Fibroblast of skin of abdomen (primary cell): ENCODE measurements around the gene PSMB8.

ENCODE experiments used
- DNase-seq: peaks from one replicate; pipeline ENCODE4 v3.0.0-alpha.2; 2013

The PSMB8 gene

GRCh38 chr6:32855467-32856174 is 11.8 kb upstream of the PSMB8 start:
- no peak for DNase-seq

GRCh38 chr6:32854376-32855178 is 10.7 kb upstream of the PSMB8 start:
- DNase-seq: peak; percentile 24

GRCh38 chr6:32853541-32854375 is 9.9 kb upstream of the PSMB8 start, which contains the start of the genes PSMB9 and TAP1:
TSS of gene PSMB9 (plus strand) at chr6:32854192. CDS start at chr6:32854230, 38 bp downstream.
TSS of gene TAP1 (minus strand) at chr6:32853704. CDS start at chr6:32853636, 68 bp downstream.
- DNase-seq: peak; percentile 90

- DNase-seq: peak; percentile 11
Observed at GRCh38 chr6:32852844-32853540, 9.1 kb upstream of the PSMB8 start.

GRCh38 chr6:32852018-32852843 is 8.4 kb upstream of the PSMB8 start:
- DNase-seq: no peak

- DNase-seq: no peak
Observed at GRCh38 chr6:32851025-32851424, 7.2 kb upstream of the PSMB8 start.

DNA sequence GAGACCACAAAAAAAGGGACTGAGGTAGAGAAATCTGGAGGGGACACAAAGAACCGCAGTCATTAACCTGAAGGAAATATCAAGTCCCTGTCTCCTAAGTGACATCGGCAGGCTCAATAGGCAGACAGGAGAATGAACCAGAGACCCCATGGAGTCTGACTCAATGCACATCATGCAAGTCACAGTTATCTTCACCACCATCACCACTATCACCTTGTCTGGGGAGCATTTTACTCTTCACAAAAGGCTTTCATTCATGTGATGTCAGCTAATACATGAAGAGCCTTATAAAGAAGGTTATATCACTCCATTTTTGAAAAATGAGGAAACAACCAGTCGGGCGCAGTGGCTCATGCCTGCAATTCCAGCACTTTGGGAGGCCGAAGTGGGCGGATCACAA is 5.3 kb upstream of the PSMB8 start:
- no peak for DNase-seq

GRCh38 chr6:32847795-32848194 is 3.9 kb upstream of the PSMB8 start:
- no peak for DNase-seq

DNA sequence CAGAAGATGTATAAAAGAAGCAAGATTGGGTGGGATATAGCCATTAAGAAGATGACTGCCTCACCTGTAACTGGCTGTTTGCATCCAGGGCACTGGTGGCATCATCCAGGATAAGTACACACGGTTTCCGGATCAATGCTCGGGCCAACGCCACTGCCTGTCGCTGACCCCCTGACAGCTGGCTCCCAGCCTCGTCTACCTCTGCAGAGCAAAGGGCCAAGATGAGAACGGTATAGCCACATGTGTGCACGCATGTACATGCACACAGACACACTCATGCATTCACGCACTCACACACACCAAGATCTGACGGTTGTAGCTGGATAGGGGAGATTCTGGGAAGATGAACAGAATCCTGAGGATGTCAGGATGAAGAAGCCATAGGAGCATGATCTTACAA is 3.2 kb upstream of the PSMB8 start:
- no peak for DNase-seq

DNA sequence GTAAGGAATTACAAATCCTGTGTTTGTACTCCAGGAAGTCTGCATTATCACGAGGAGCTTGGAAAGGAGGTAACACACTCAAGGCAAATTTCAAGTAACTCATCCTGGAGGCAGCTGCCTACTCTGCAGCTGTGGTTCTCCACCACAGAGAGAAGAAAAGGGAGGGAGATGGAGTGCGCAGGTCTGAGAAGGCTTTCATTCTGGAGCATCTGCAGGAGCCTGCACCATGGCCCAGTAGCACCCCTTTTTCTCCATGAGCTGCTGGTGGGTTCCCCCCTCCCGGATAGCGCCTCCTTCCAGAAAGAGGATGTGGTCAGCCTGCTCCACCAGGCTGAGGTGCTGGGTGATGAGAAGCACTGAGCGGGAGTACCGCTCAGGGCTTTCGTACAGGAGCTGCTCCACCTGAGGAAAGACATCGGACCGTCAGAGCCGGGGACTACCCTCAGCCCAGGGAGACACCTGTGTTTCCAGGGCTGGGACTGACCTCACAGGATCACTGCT is 1.6 kb upstream of the PSMB8 start:
- no peak for DNase-seq

DNA sequence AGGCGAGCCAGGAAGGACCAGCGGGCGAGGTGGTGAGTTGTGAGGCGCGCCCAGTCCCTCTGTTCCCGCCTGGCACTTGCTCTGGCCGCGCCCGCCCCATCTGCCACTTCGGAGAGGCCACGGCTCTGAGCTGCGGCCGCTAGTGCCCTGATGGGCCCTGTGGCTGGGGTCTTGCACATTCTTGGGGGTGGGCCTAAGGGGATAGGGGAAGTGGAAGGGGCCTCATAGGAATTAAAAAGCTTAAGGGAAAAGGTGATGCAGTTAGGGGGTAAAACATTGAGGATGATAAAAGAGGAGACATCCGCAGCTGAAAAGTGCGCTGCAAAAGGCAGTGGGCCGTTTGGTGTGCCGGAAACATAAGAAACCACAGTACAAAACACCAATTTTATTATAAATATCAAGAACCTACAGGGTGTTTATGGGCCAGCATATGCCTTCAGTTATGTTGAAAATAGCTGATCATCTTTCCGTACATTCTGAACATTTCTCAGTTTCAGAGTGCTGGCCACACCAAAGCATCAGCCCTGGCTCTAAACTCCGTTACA is 1.1 kb upstream of the PSMB8 start:
- no peak for DNase-seq

GRCh38 chr6:32843331-32843978 is 392 bp downstream of the PSMB8 start:
- no peak for DNase-seq

DNA sequence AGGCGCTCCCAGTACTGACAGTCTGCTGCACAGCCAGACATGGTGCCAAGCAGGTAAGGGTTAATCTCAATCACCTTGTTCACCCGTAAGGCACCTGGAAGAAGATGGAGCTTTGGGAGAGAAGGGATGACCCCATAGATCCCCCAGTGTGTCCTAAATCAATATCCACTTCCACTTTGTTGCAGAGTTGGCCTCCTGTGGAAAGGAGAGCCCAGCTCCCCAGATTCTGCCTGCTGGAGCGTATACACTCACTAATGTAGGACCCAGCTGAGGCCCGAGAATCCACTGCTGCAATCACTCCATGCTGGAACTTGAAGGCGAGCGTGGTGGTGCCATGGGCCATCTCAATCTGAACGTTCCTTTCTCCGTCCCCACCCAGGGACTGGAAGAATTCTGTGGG is 1.2 kb downstream of the PSMB8 start:
- no peak for DNase-seq

DNA sequence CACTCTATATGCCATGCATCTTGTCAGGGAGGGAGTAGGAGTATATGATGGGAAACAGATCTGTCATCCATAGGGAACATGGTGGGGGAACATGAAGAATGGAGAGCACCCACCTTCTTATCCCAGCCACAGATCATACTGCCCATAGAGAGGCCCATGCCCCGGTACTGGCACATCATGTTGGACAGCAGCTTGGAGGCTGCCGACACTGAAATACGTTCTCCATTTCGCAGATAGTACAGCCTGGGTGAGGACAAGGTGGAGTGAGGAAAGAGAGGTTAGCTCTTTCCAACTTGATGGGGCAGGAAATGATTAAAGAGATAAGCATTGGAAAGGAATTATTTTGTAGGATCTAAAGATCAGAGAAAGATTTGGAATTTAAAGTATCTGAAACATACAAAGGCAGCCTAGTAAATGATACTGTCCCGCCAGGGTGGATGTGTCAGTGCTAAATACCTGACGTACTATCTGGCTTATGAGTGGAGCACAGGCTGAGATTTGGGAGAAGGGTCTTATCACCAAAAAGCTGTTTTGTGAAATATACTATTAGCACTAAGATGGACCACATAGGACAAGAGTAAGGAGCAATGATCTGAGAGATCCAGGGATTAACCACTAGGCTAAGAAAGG is 1.7 kb downstream of the PSMB8 start:
- DNase-seq: no peak

- no peak for DNase-seq
Observed at GRCh38 chr6:32840604-32841246, 3.1 kb downstream of the PSMB8 start.

- no peak for DNase-seq
Observed at GRCh38 chr6:32839356-32839755, 4.5 kb downstream of the PSMB8 start.

DNA sequence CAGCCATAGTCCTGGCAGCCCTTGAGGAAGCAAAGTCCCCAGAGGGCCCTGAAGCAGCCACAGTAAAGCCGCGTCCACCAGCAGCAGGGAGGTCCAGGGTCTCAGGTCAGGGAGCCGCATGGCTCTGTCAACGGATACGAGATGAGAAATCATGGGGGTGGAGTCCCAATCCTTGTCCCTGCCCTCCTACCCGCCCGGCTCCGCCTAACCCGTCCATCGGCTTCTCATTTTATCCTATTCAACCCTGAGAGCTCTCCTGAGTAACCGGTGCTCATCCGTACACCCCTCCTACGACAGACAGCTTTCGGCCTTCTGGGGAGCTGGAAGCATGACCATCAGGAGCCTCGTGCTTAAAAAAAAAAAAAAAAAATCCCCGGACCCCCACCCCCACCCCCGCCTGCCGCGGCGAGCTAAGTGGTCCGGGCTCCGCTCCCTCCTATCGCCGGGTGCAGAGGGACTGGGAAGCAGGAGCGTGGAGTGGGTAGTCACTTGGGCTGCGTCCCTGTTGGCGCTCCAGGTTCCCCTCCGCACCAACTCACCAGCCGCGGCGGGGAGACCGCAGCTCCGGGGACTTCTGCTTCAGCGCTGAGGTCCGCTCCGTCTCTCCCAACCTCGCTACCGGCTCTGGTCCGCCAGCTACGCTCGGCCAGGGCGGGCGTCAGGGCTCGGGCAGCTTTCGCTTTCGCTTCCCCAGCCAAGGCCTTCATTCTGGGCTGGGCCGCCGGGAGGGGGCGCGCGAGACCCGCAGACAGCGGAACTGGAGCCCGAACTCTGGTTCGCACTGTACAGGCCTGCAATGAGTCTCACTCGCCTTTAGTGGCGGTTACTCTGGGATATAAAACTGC is 5.5 kb downstream of the PSMB8 start, which contains the start of gene TAP2:
Gene TAP2, minus strand, starts transcription at position 626 of the 845 bp plus-strand sequence. Its CDS starts 506 bp downstream, at position 120.
- DNase-seq: peak; percentile 89

- no peak for DNase-seq
Observed at GRCh38 chr6:32837651-32838113, 6.2 kb downstream of the PSMB8 start.
